ENCODE measurements around the gene ST8SIA6.

DNA sequence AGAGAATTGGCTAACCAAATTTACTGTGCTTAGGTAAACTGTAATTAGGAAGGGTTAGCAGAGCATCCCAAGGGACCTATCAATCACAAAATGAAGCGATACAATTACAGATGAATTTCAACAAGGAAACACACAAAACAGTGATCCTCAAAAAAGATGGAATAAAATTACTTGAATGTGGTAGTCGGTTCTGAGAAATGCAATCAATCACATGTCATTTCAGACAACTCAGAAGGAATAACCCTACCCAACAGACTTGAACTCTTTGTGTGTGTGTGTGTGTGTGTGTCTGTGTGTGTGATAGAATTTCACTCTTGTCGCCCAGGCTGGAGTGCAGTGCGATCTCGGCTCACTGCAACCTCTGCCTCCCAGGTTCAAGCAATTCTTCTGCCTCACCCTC is 43.5 kb downstream of the ST8SIA6 start:
- TF ChIP-seq, protein P1, sequence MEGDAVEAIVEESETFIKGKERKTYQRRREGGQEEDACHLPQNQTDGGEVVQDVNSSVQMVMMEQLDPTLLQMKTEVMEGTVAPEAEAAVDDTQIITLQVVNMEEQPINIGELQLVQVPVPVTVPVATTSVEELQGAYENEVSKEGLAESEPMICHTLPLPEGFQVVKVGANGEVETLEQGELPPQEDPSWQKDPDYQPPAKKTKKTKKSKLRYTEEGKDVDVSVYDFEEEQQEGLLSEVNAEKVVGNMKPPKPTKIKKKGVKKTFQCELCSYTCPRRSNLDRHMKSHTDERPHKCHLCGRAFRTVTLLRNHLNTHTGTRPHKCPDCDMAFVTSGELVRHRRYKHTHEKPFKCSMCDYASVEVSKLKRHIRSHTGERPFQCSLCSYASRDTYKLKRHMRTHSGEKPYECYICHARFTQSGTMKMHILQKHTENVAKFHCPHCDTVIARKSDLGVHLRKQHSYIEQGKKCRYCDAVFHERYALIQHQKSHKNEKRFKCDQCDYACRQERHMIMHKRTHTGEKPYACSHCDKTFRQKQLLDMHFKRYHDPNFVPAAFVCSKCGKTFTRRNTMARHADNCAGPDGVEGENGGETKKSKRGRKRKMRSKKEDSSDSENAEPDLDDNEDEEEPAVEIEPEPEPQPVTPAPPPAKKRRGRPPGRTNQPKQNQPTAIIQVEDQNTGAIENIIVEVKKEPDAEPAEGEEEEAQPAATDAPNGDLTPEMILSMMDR (IDR thresholded peaks at IDR 0.05; ENCODE audit: insufficient read depth, low read length, poor library complexity, severe bottlenecking) = no peak
- no peak for TF ChIP-seq EZH2phosphoT487 (conservative IDR thresholded peaks at IDR 0.05; ENCODE audit: low read length)

Data from SU-DHL-6 (cell line).